DOHH2 (cell line): ENCODE results near the gene MLF1.

Experiments
- CTCF ChIP-seq: fragments of 200-600 bp; sonication (generic); IDR thresholded peaks from one replicate; pipeline ENCODE4 v1.5.1; 2014; ENCODE audit warnings: antibody characterized with exemption, mild to moderate bottlenecking, low read depth, low read length; ENCODE audit not compliant: poor library complexity, severe bottlenecking
- EZH2phosphoT487 ChIP-seq: fragments of 200-600 bp; sonication (generic); IDR thresholded peaks from 2 replicates; pipeline ENCODE4 v1.6.1; 2017; ENCODE audit warnings: borderline replicate concordance, mild to moderate bottlenecking, antibody characterized with exemption, low read length, moderate library complexity, mixed read lengths

- TF ChIP-seq CTCF (no peak), EZH2phosphoT487 (no peak)
Measured at GRCh38 chr3:158540066-158540465, 30.9 kb upstream of the MLF1 start.
